Neural cell (in vitro differentiated cells): ENCODE results near the gene ETV3L.

ENCODE experiments used
- EZH2 ChIP-seq: fragments of 200-600, 300-800 bp; shearing (Covaris generic), sonication (generic); IDR thresholded peaks from 2 replicates; pipeline ENCODE4 v1.6.1; 2014; ENCODE audit warnings: antibody characterized with exemption, low read length, borderline replicate concordance, mild to moderate bottlenecking; ENCODE audit not compliant: insufficient read depth, poor library complexity, severe bottlenecking
- MXI1 ChIP-seq: fragments of 450-650 bp; conservative IDR thresholded peaks from 2 replicates; pipeline ENCODE4 v1.6.1; 2014; ENCODE audit warnings: antibody characterized with exemption, mild to moderate bottlenecking; ENCODE audit not compliant: poor library complexity, severe bottlenecking
- POLR2AphosphoS5 ChIP-seq: IDR thresholded peaks from 2 replicates; pipeline ENCODE4 v1.6.1; 2012
- RAD21 ChIP-seq: fragments of 450-650 bp; conservative IDR thresholded peaks from 2 replicates; pipeline ENCODE4 v1.6.1; 2014; ENCODE audit warnings: antibody characterized with exemption, mild to moderate bottlenecking, moderate library complexity
- SMC3 ChIP-seq: fragments of 450-650 bp; conservative IDR thresholded peaks from 2 replicates; pipeline ENCODE4 v1.6.1; 2014; ENCODE audit warnings: antibody characterized with exemption, mild to moderate bottlenecking, moderate library complexity; ENCODE audit not compliant: poor library complexity
- TF ChIP-seq, protein P1 (sequence below): fragments of 450-650 bp; IDR thresholded peaks from 2 replicates; pipeline ENCODE4 v1.5.1; 2014; ENCODE audit warnings: antibody characterized with exemption, mild to moderate bottlenecking, moderate library complexity; ENCODE audit not compliant: poor library complexity, severe bottlenecking
- TF ChIP-seq, protein P2 (sequence below): IDR thresholded peaks from 2 replicates; pipeline ENCODE4 v1.6.1; 2012; ENCODE audit warnings: borderline replicate concordance

DNA sequence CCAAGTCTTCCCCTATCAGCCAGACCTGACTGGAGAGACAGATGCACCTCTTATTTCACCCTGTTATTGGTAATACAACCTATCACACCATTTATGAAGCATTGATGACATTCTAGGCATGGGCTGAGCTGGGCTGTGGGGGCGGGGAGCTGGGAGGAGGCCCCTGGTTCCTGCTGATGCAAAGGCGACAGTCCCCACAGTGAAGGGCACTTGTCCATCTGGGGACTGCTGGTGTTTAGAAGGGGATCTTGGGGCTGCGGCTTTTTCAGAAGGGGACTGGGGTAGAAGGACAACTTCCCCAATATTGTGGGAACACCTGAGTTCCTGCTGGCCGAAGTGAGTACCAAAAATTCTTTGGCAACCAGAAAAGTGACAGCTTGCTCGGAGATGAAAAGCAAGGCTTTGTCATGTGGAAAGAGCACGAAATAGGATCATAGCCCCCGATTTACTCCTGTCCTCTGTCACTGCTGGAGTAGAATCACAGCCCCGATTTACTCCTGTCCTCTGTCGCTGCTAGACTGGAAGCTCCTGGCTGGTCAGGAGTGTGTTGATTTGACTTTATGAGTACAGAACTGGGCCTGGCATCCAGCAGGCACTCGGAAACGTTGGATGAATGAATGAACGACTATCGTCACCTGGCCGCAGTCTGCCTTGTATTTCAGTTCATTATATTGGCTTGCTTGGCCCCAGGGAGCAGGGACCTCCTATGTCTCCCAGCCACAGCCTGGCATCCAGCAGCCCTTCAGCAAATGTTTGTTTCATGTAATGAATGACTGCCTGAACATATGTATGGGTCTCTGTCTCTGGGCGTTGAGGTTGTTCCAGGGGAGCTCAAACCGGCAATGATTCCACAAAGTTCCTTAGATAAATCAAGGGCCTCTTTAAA lies 16.5 kb upstream of the ETV3L start:
- TF ChIP-seq MXI1 (no peak), SMC3 (no peak), EZH2 (no peak), RAD21 (no peak), POLR2AphosphoS5 (no peak)
- TF ChIP-seq, protein P1, sequence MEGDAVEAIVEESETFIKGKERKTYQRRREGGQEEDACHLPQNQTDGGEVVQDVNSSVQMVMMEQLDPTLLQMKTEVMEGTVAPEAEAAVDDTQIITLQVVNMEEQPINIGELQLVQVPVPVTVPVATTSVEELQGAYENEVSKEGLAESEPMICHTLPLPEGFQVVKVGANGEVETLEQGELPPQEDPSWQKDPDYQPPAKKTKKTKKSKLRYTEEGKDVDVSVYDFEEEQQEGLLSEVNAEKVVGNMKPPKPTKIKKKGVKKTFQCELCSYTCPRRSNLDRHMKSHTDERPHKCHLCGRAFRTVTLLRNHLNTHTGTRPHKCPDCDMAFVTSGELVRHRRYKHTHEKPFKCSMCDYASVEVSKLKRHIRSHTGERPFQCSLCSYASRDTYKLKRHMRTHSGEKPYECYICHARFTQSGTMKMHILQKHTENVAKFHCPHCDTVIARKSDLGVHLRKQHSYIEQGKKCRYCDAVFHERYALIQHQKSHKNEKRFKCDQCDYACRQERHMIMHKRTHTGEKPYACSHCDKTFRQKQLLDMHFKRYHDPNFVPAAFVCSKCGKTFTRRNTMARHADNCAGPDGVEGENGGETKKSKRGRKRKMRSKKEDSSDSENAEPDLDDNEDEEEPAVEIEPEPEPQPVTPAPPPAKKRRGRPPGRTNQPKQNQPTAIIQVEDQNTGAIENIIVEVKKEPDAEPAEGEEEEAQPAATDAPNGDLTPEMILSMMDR: no peak
- TF ChIP-seq, protein P2, sequence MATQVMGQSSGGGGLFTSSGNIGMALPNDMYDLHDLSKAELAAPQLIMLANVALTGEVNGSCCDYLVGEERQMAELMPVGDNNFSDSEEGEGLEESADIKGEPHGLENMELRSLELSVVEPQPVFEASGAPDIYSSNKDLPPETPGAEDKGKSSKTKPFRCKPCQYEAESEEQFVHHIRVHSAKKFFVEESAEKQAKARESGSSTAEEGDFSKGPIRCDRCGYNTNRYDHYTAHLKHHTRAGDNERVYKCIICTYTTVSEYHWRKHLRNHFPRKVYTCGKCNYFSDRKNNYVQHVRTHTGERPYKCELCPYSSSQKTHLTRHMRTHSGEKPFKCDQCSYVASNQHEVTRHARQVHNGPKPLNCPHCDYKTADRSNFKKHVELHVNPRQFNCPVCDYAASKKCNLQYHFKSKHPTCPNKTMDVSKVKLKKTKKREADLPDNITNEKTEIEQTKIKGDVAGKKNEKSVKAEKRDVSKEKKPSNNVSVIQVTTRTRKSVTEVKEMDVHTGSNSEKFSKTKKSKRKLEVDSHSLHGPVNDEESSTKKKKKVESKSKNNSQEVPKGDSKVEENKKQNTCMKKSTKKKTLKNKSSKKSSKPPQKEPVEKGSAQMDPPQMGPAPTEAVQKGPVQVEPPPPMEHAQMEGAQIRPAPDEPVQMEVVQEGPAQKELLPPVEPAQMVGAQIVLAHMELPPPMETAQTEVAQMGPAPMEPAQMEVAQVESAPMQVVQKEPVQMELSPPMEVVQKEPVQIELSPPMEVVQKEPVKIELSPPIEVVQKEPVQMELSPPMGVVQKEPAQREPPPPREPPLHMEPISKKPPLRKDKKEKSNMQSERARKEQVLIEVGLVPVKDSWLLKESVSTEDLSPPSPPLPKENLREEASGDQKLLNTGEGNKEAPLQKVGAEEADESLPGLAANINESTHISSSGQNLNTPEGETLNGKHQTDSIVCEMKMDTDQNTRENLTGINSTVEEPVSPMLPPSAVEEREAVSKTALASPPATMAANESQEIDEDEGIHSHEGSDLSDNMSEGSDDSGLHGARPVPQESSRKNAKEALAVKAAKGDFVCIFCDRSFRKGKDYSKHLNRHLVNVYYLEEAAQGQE: no peak
